Ovary (tissue), 9 donors: Measurements from ENCODE around the gene SFSWAP. TPM values are rescaled to one million over a fixed set of nuclear protein-coding genes. Genes with fewer than 3 reads are reported as not detected.

ENCODE experiments used
- DNase-seq, 5 donors: peaks; one replicate each; pipeline ENCODE4 v3.0.0-alpha.2; 2019 to 2020
- H3K27ac ChIP-seq, 2 donors: fragments of 200-600 bp; one replicate each; pipeline versions ENCODE4 v1.5.1 to v1.8.0; 2019 to 2022
- H3K27me3 ChIP-seq: fragments of 200-600 bp; one replicate; pipeline ENCODE4 v1.8.0; 2022
- H3K36me3 ChIP-seq: fragments of 200-600 bp; sonication (generic); one replicate; pipeline ENCODE4 v1.5.1; 2019
- H3K4me1 ChIP-seq: one replicate; pipeline ENCODE4 v1.8.1; 2013; ENCODE audit warnings: mild to moderate bottlenecking, moderate library complexity; ENCODE audit not compliant: insufficient read depth
- H3K4me3 ChIP-seq: fragments of 200-600 bp; sonication (generic); one replicate; pipeline ENCODE4 v1.5.1; 2017
- H3K9me3 ChIP-seq, 2 donors: fragments of 200-600 bp in 1 of 2; sonication (generic) in 1 of 2; one replicate each; pipeline versions ENCODE4 v1.5.1 to v1.8.1; 2013 to 2019; ENCODE audit warnings: mild to moderate bottlenecking in 1 of 2, moderate library complexity in 1 of 2
- EP300 ChIP-seq: sonication (generic); formaldehyde crosslinking; IDR thresholded peaks from one replicate; pipeline ENCODE4 v1.6.1; 2017; ENCODE audit warnings: antibody characterized with exemption
- POLR2A ChIP-seq: fragments of 450-650 bp; IDR thresholded peaks from one replicate; pipeline ENCODE4 v1.6.1; 2017; ENCODE audit warnings: antibody characterized with exemption, mild to moderate bottlenecking, moderate library complexity
- WGBS, 3 donors: extraction: QIAGEN DNeasy Blood & Tissue Kit in 1 of 3; methylation state at CpG; one replicate each; pipeline versions ENCODE4 v1.1.5 to v1.1.7; 2013 to 2017; 5-methylcytosine and 5-hydroxymethylcytosine counted together
- intact Hi-C, 4 donors: fragments of 100-400 bp; cut with DNase I; formaldehyde crosslinking; loops; one replicate each; pipeline versions ENCODE4 v1.11.0 to v1.15.1; 2022 to 2023
- polyA plus RNA-seq, 2 donors: library from polyadenylated mRNA; stranded (reverse); fragments of 200-250 nt in 1 of 2; fragments of 350-450 nt in 1 of 2; fragmentation: Illumina TruSeq in 1 of 2; extraction: RNeasy Lipid Tissue Mini Kit (QIAGEN cat#74804) in 1 of 2; gene quantifications; one replicate each; pipeline ENCODE4 v1.2.3, GENCODE V29; 2013 to 2014
- total RNA-seq, 7 donors: library from RNA; depleted of rRNA in 2 of 7; stranded (reverse); fragments of >200 nt in 2 of 7; fragmentation: NEBNext Ultra II Directional in 3 of 7; extraction: Animal tissue kit (Norgen Biotek cat#: 25700) in 3 of 7; gene quantifications; one replicate each; pipeline versions ENCODE4 v1.1.0 to v1.2.4, GENCODE V29; 2016 to 2023
- TF ChIP-seq, protein P1 (sequence below), 3 donors: fragments of 450-650 bp in 2 of 3; fragments of 200-600 bp in 1 of 3; IDR thresholded peaks; one replicate each; pipeline versions ENCODE4 v1.5.1 to v1.8.0; 2016 to 2022; ENCODE audit warnings: antibody characterized with exemption in 3 of 3, mild to moderate bottlenecking in 1 of 3
- donor health status: DM: no; HTN: no; CAD: no; lungs with moderate emphysema.
- donor health status: DM: no; HTN: no; CAD: no.
- donor health status: Bipolar disorder and iron deficiency.
- donor health status: DM: yes; HTN: yes; CAD: no.
- donor health status: DM: no; HTN: no; CAD: no.
- donor health status: DM: yes; HTN: yes; CAD: no.

The SFSWAP gene
- total and polyA plus RNA-seq, 9 donors = 27.6 to 54.4 (median 42.5) TPM

- Histone ChIP-seq H3K27me3 (no peaks in the 10 kb centered on the region), H3K27ac (no peak overlapping the region), H3K9me3 (no peaks in the 10 kb centered on the region), H3K4me3 (no peak overlapping the region), H3K36me3 (no peaks in the 10 kb centered on the region), H3K4me1 (no peaks in the 10 kb centered on the region)
- 82 to 89% (median 89%) methylated on average over 10 of the region's 10 CpGs for WGBS, 3 donors
- intact Hi-C loops = no loop called here
- DNase-seq = no peak
- TF ChIP-seq POLR2A (no peak), EP300 (no peak)
- TF ChIP-seq, protein P1, sequence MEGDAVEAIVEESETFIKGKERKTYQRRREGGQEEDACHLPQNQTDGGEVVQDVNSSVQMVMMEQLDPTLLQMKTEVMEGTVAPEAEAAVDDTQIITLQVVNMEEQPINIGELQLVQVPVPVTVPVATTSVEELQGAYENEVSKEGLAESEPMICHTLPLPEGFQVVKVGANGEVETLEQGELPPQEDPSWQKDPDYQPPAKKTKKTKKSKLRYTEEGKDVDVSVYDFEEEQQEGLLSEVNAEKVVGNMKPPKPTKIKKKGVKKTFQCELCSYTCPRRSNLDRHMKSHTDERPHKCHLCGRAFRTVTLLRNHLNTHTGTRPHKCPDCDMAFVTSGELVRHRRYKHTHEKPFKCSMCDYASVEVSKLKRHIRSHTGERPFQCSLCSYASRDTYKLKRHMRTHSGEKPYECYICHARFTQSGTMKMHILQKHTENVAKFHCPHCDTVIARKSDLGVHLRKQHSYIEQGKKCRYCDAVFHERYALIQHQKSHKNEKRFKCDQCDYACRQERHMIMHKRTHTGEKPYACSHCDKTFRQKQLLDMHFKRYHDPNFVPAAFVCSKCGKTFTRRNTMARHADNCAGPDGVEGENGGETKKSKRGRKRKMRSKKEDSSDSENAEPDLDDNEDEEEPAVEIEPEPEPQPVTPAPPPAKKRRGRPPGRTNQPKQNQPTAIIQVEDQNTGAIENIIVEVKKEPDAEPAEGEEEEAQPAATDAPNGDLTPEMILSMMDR (IDR thresholded peaks at IDR 0.05) = no peak
These were observed 83.7 kb downstream of the SFSWAP start for GRCh38 chr12:131794573-131794972.

DNA sequence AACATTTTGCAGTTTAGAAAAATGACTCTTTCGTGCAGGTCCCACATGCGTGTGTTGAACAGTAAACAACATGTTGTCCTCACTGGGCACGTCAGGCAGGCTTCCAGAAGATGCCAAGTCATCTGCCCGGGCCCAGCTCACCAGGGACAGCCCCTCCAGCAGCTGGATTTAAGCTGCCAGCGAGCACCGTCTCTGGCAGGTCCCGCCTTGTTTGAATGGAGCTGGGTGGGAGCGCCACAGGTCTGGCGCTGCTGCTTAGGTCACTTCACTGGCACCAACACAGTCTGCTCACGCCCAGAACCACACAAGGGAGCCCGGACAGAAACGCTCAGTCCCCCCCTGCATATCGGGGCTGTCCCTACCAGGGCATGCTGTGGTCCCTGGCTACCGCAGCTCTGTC lies 84.2 kb downstream of the SFSWAP start:
- DNase-seq = no peak
- no peaks in the 10 kb centered on the region for H3K9me3 ChIP-seq
- H3K4me1 ChIP-seq = no peaks in the 10 kb centered on the region
- intact Hi-C loops = no loop called here
- no peaks in the 10 kb centered on the region for H3K36me3 ChIP-seq
- no peak overlapping the region for H3K4me3 ChIP-seq
- WGBS, 3 donors = 81 to 84% (median 83%) methylated on average over 13 to 14 of the region's 14 CpGs
- no peak for TF ChIP-seq POLR2A
- TF ChIP-seq, protein P1 (IDR thresholded peaks at IDR 0.05) = no peak
- no peak for TF ChIP-seq EP300
- H3K27me3 ChIP-seq = no peaks in the 10 kb centered on the region
- H3K27ac ChIP-seq = no peak overlapping the region

DNA sequence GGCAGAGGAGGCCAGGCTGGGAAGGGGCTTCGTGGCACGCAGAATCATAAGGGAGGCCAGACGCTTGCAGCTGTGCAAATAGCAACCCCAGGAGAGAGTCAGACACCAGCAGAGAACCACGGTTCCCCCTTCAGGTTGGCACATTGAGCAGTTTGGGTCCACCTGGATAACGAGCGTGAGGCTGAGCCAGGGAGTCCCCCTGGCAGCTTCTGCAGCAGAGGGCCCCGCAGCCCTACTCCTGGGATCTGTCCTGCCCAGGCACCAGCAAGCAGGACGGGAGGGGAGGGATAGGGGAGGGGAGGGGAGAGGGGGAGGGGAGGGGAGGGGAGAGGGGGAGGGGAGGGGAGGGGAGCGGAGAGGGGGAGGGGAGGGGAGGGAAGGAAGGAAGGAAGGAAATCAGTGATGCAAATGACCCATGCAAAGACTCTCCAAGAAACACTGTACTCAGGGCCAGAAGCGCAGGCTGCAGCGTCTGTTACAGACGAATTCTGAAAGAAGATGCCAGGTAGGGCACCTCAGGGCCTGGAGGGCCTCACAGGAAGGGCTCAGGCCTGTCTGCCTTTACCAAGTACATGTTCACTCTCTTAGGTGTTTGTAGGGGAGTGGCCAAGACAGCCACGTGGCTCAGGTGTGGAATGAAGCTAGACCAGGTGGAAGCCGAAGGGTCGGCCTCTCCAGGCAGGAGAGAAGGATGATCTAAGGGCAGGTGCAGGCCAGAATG lies 85.0 kb downstream of the SFSWAP start:
- intact Hi-C loops = no loop called here
- TF ChIP-seq POLR2A (no peak), EP300 (no peak)
- TF ChIP-seq, protein P1 (IDR thresholded peaks at IDR 0.05) = no peak
- DNase-seq = no peak
- no peaks in the 10 kb centered on the region for H3K27me3 ChIP-seq
- 75 to 77% (median 76%) methylated on average over 13 to 14 of the region's 15 CpGs for WGBS, 3 donors
- H3K4me1 ChIP-seq = no peaks in the 10 kb centered on the region
- no peak overlapping the region for H3K4me3 ChIP-seq
- no peaks in the 10 kb centered on the region for H3K9me3 ChIP-seq
- H3K27ac ChIP-seq = no peak overlapping the region
- no peaks in the 10 kb centered on the region for H3K36me3 ChIP-seq

GRCh38 chr12:131796411-131796736 lies 85.5 kb downstream of the SFSWAP start:
- no peak for DNase-seq
- TF ChIP-seq EP300 = no peak
- TF ChIP-seq, protein P1 (IDR thresholded peaks at IDR 0.05) = no peak
- TF ChIP-seq POLR2A = no peak
- no peak overlapping the region for H3K27ac ChIP-seq
- no peaks in the 10 kb centered on the region for H3K27me3 ChIP-seq
- 94 to 97% (median 94%) methylated on average over 6 of the region's 6 CpGs for WGBS, 3 donors
- H3K9me3 ChIP-seq = no peaks in the 10 kb centered on the region
- H3K36me3 ChIP-seq = no peaks in the 10 kb centered on the region
- no peak overlapping the region for H3K4me3 ChIP-seq
- intact Hi-C loops = no loop called here
- H3K4me1 ChIP-seq = no peaks in the 10 kb centered on the region
